Smooth muscle cell (in vitro differentiated cells): ENCODE data around the gene NCOA5. TPM values are rescaled to one million over a fixed set of nuclear protein-coding genes. Genes with fewer than 3 reads are reported as not detected.

Source experiments
- DNase-seq: peaks from one replicate; lab custom pipeline; 2025; ENCODE audit not compliant: unreplicated experiment; lab: John Stamatoyannopoulos, UW
- H2AFZ ChIP-seq: fragments of 200-600 bp; sonication (generic); 2 replicates; pipeline ENCODE4 v1.6.0; 2016; ENCODE audit warnings: antibody characterized with exemption, low read depth, mild to moderate bottlenecking
- H3F3A ChIP-seq: fragments of 200-600 bp; sonication (generic); 2 replicates; pipeline ENCODE4 v1.6.0; 2017; ENCODE audit warnings: antibody characterized with exemption, low read depth
- H3K27ac ChIP-seq: fragments of 200-600 bp; sonication (generic); 2 replicates; pipeline ENCODE4 v1.5.1; 2016; ENCODE audit warnings: low read depth, mild to moderate bottlenecking
- H3K27me3 ChIP-seq: fragments of 200-600 bp; sonication (generic); 2 replicates; pipeline ENCODE4 v1.6.1; 2016; ENCODE audit warnings: low read depth, mild to moderate bottlenecking
- H3K36me3 ChIP-seq: fragments of 200-600 bp; sonication (generic); 2 replicates; pipeline ENCODE4 v1.5.1; 2016; ENCODE audit warnings: low read depth
- H3K4me1 ChIP-seq: fragments of 200-600 bp; sonication (generic); 2 replicates; pipeline ENCODE4 v1.5.1; 2016; ENCODE audit warnings: low read depth
- H3K4me2 ChIP-seq: fragments of 200-600 bp; sonication (generic); 2 replicates; pipeline ENCODE4 v1.6.0; 2016; ENCODE audit warnings: mild to moderate bottlenecking
- H3K4me3 ChIP-seq: fragments of 200-600 bp; sonication (generic); 2 replicates; pipeline ENCODE4 v1.5.1; 2016; ENCODE audit warnings: mild to moderate bottlenecking
- H3K79me2 ChIP-seq: fragments of 200-600 bp; sonication (generic); 2 replicates; pipeline ENCODE4 v1.6.0; 2016; ENCODE audit warnings: low read depth, mild to moderate bottlenecking
- H3K9ac ChIP-seq: fragments of 200-600 bp; sonication (generic); 2 replicates; pipeline ENCODE4 v1.6.0; 2016; ENCODE audit warnings: low read depth
- H3K9me3 ChIP-seq: fragments of 200-600 bp; sonication (generic); replicated peaks from 2 replicates; pipeline ENCODE4 v1.5.1; 2016; ENCODE audit warnings: low read depth
- H4K20me1 ChIP-seq: fragments of 200-600 bp; sonication (generic); 2 replicates; pipeline ENCODE4 v1.6.0; 2016; ENCODE audit warnings: low read depth
- WGBS: methylation state at CpG from one replicate; pipeline ENCODE4 v1.1.7; 2016; ENCODE audit warnings: low lambda C conversion rate; 5-methylcytosine and 5-hydroxymethylcytosine counted together
- polyA plus RNA-seq: library from polyadenylated mRNA; unstranded; fragments of >200 nt; fragmentation: Nextera tagmentation; extraction: Ambion mirVana; gene quantifications from 2 replicates; pipeline ENCODE4 v1.2.1, GENCODE V29; 2016
- total RNA-seq: library from RNA; depleted of rRNA; stranded (reverse); fragments of >200 nt; gene quantifications from 2 replicates; pipeline ENCODE4 v1.2.3, GENCODE V29; 2014
- TF ChIP-seq, protein P1 (sequence below): fragments of 200-600 bp; sonication (generic); IDR thresholded peaks from 2 replicates; pipeline ENCODE4 v1.5.1; 2017; ENCODE audit warnings: borderline replicate concordance, mild to moderate bottlenecking, antibody characterized with exemption; ENCODE audit not compliant: insufficient read depth, poor library complexity, severe bottlenecking

The NCOA5 gene
- total and polyA plus RNA-seq, 2 experiments from 2014 or later = 8.3 to 11.4 TPM

DNA sequence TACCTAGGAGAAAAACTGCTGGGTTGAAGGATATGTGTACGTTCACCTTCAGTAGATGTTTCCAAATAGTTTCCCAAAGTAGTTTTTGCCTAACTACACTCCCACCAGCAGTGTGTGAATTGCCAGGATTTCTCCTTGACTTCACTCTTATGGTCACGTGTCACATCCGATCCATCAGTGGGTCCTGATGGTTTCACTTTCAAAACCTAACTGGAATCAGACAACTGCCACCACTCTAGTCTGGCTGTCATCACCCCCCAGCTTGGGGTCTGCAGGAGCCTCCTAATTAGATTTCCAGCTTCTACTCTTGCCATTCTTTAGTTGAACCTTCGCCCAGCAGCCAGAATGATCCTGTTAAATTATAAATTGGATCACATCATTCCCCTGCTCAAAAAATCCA lies 69.2 kb downstream of the NCOA5 start:
- Histone ChIP-seq H3K36me3 (no peaks in the 10 kb centered on the region), H3F3A (peaks cover 4% of the 10 kb centered on the region), H3K27ac (no peak overlapping the region), H3K4me2 (no peak overlapping the region), H3K79me2 (no peaks in the 10 kb centered on the region), H3K4me3 (no peak overlapping the region), H4K20me1 (no peaks in the 10 kb centered on the region), H3K4me1 (no peaks in the 10 kb centered on the region), H2AFZ (no peak overlapping the region), H3K9me3 (no peaks in the 10 kb centered on the region), H3K9ac (no peak overlapping the region), H3K27me3 (peaks cover 8% of the 10 kb centered on the region)
- TF ChIP-seq, protein P1, sequence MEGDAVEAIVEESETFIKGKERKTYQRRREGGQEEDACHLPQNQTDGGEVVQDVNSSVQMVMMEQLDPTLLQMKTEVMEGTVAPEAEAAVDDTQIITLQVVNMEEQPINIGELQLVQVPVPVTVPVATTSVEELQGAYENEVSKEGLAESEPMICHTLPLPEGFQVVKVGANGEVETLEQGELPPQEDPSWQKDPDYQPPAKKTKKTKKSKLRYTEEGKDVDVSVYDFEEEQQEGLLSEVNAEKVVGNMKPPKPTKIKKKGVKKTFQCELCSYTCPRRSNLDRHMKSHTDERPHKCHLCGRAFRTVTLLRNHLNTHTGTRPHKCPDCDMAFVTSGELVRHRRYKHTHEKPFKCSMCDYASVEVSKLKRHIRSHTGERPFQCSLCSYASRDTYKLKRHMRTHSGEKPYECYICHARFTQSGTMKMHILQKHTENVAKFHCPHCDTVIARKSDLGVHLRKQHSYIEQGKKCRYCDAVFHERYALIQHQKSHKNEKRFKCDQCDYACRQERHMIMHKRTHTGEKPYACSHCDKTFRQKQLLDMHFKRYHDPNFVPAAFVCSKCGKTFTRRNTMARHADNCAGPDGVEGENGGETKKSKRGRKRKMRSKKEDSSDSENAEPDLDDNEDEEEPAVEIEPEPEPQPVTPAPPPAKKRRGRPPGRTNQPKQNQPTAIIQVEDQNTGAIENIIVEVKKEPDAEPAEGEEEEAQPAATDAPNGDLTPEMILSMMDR = no peak
- 91% methylated on average over 4 of the region's 4 CpGs for WGBS
- no peak for DNase-seq

DNA sequence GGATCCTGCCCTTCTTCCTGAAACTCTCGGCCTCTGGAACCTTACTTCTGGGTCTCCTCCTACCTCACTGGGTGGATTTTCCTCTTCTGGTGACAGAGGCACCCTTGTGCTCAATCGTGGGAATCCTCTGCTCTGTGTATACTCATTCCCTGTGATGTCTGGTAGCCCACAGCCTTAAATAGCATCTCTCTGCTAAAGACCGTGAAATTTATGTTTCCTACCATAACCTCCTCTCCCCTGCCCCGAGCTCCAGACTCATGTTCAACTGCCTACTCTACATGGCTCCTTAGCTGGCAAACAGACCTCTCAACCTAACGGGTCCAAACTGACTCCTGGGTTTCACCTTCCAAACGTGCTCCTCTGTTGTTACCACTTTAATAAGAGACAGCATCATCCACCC lies 71.2 kb downstream of the NCOA5 start:
- H3K36me3 ChIP-seq = no peaks in the 10 kb centered on the region
- H3F3A ChIP-seq = peaks cover 4% of the 10 kb centered on the region
- H3K4me2 ChIP-seq = no peak overlapping the region
- no peaks in the 10 kb centered on the region for H4K20me1 ChIP-seq
- no peak overlapping the region for H3K4me3 ChIP-seq
- 78% methylated on average over 6 of the region's 6 CpGs for WGBS
- TF ChIP-seq, protein P1 = no peak
- H2AFZ ChIP-seq = no peak overlapping the region
- peaks cover 4% of the 10 kb centered on the region for H3K4me1 ChIP-seq
- H3K9ac ChIP-seq = no peak overlapping the region
- no peaks in the 10 kb centered on the region for H3K9me3 ChIP-seq
- H3K27me3 ChIP-seq = no peaks in the 10 kb centered on the region
- H3K79me2 ChIP-seq = no peaks in the 10 kb centered on the region
- no peak overlapping the region for H3K27ac ChIP-seq
- no peak for DNase-seq

DNA sequence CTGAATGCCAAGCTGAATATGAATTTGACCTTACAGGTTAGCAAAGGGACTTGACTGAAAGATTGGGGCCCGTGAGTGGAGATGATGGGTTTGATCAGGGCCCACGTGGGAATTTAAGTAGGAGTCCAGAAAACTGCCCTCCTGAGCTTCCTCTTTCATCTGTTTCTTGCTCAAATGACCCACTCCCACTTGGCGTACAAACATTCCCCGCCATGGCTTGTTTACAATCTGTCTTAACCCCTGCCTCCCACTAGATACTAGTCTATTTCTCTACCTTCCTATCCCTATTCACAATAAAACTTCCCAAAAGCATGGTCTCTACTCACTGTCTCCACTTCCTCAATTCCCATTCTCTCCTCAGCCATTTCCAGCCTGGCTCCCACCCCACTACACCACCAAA lies 71.7 kb downstream of the NCOA5 start:
- Histone ChIP-seq H3K4me2 (no peak overlapping the region), H3K36me3 (no peaks in the 10 kb centered on the region), H4K20me1 (no peaks in the 10 kb centered on the region), H2AFZ (no peak overlapping the region), H3K79me2 (no peaks in the 10 kb centered on the region), H3K9ac (no peak overlapping the region), H3K27ac (no peak overlapping the region), H3K27me3 (no peaks in the 10 kb centered on the region), H3F3A (peaks cover 4% of the 10 kb centered on the region), H3K4me1 (peaks cover 6% of the 10 kb centered on the region), H3K9me3 (no peaks in the 10 kb centered on the region), H3K4me3 (no peak overlapping the region)
- TF ChIP-seq, protein P1 = no peak
- DNase-seq = no peak
- WGBS = 88% methylated on average over 4 of the region's 4 CpGs

DNA sequence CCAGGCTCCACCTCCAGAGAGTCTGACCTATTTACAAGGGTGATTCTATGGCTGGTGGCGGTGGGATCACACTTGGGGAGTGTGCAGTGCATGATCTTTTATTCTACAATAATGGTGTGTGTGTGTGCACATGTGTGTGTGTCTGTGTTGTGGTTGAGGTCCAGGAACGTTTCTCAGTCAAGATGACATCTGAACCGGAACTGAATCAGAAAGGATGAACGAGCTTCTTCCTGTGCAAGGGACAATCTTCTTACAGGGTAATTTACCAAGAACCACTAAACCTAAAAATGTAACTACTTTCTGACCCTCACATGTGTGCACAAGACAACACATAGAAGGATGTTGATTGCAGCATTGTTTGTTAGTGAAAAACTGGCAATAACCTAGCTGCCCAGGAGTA lies 72.5 kb downstream of the NCOA5 start:
- no peaks in the 10 kb centered on the region for H3K36me3 ChIP-seq
- no peaks in the 10 kb centered on the region for H3K79me2 ChIP-seq
- H3K9ac ChIP-seq = no peak overlapping the region
- H3F3A ChIP-seq = no peaks in the 10 kb centered on the region
- H3K27ac ChIP-seq = no peak overlapping the region
- no peaks in the 10 kb centered on the region for H3K9me3 ChIP-seq
- TF ChIP-seq, protein P1 = no peak
- H3K27me3 ChIP-seq = no peaks in the 10 kb centered on the region
- no peak for DNase-seq
- H3K4me2 ChIP-seq = no peak overlapping the region
- no peaks in the 10 kb centered on the region for H4K20me1 ChIP-seq
- H3K4me1 ChIP-seq = peaks cover 6% of the 10 kb centered on the region
- H2AFZ ChIP-seq = no peak overlapping the region
- 79% methylated on average over 4 of the region's 4 CpGs for WGBS
- H3K4me3 ChIP-seq = no peak overlapping the region
